ENCODE results near the gene PLSCR5. TPM values are rescaled to one million over a fixed set of nuclear protein-coding genes. Genes with fewer than 3 reads are reported as not detected.

The PLSCR5 gene
- total RNA-seq, 2 donors from 2014 or later, result not detected

DNA sequence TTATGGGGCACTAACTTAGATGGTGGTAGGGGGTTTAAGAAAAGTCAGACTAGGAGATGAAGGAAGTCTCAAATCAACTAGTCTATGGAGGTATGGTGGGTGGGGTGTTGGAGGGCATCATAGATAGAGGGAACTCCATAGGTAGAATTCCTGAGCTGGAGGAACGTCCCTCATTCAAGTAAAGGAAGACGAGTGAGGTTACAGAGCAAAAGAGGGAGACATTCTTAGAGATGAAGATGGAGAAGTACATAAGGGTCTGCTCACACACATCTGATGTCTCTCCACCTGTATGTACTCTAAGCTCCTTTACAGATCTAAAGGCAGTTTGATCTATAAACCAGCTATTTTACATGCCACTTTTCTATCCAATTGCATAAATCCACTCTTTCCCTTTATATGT, 62.2 kb downstream of the PLSCR5 start:
- intact Hi-C loops (cut with DNase I), result no loop called here

GRCh38 chr3:146542179-146542578, 63.0 kb downstream of the PLSCR5 start:
- TF ChIP-seq CTCF (IDR thresholded peaks at IDR 0.05), result no peak
- peak overlapping the region in 1 of 2 donors; percentile 35 for H3K9ac ChIP-seq (ENCODE audit: low read depth in 2 of 2, low read length in 2 of 2)
- no peaks in the 10 kb centered on the region for H3K36me3 ChIP-seq
- H3K27me3 ChIP-seq, result no peaks in the 10 kb centered on the region
- H3K4me1 ChIP-seq, result no peaks in the 10 kb centered on the region
- intact Hi-C loops (cut with DNase I), result no loop called here
- peak overlapping the region; percentile 66 for H3K4me3 ChIP-seq
- no peak for DNase-seq
- no peaks in the 10 kb centered on the region for H3K9me3 ChIP-seq
- H3K27ac ChIP-seq, result peak overlapping the region; percentile 98

More for the DNA sequence above, 62.2 kb downstream of the PLSCR5 start:
- TF ChIP-seq CTCF (IDR thresholded peaks at IDR 0.05), result no peak
- H3K36me3 ChIP-seq, result no peaks in the 10 kb centered on the region
- no peak for DNase-seq
- peak overlapping the region; percentile 98 for H3K27ac ChIP-seq
- H3K9me3 ChIP-seq, result no peaks in the 10 kb centered on the region
- no peaks in the 10 kb centered on the region for H3K27me3 ChIP-seq
- H3K4me3 ChIP-seq, result peak overlapping the region; percentile 66
- peak overlapping the region in 1 of 2 donors; percentile 89 for H3K9ac ChIP-seq (ENCODE audit: low read depth in 2 of 2, low read length in 2 of 2)
- no peaks in the 10 kb centered on the region for H3K4me1 ChIP-seq

DNA sequence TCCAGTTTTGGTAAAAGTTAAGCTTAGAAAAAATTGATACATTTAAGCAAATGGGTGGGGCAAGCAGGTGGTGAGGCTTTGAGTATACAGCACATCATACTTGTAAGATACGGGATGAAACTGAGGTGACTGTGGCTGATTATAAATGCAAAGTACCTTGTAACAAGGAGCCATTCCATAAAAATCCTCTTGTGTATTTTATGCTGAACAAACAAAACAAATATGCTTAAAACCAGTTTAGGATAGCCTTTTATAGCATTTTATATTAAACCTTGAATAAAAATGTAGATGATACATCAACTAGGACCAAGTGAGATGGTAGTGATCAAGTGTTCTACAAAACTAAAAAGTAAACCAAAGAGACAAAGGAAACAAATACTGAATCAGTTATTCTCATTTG, 64.2 kb downstream of the PLSCR5 start:
- intact Hi-C loops (cut with DNase I), result no loop called here
- DNase-seq, result no peak
- H3K9ac ChIP-seq (ENCODE audit: low read depth in 2 of 2, low read length in 2 of 2), result no peak overlapping the region
- H3K4me1 ChIP-seq, result no peaks in the 10 kb centered on the region
- no peaks in the 10 kb centered on the region for H3K36me3 ChIP-seq
- H3K4me3 ChIP-seq, result peak overlapping the region; percentile 66
- no peaks in the 10 kb centered on the region for H3K27me3 ChIP-seq
- H3K9me3 ChIP-seq, result no peaks in the 10 kb centered on the region
- peak overlapping the region; percentile 98 for H3K27ac ChIP-seq
- TF ChIP-seq CTCF (IDR thresholded peaks at IDR 0.05), result no peak

- Histone ChIP-seq H3K9me3 (no peaks in the 10 kb centered on the region), H3K4me3 (no peak overlapping the region), H3K9ac (ENCODE audit: low read depth in 2 of 2, low read length in 2 of 2) (no peak overlapping the region), H3K27me3 (no peaks in the 10 kb centered on the region), H3K36me3 (no peaks in the 10 kb centered on the region), H3K4me1 (no peaks in the 10 kb centered on the region), H3K27ac (peak overlapping the region; percentile 98)
- no peak for TF ChIP-seq CTCF (IDR thresholded peaks at IDR 0.05)
- DNase-seq, result no peak
- intact Hi-C loops (cut with DNase I), result no loop called here
Observed at GRCh38 chr3:146540236-146540635, 64.9 kb downstream of the PLSCR5 start.

DNA sequence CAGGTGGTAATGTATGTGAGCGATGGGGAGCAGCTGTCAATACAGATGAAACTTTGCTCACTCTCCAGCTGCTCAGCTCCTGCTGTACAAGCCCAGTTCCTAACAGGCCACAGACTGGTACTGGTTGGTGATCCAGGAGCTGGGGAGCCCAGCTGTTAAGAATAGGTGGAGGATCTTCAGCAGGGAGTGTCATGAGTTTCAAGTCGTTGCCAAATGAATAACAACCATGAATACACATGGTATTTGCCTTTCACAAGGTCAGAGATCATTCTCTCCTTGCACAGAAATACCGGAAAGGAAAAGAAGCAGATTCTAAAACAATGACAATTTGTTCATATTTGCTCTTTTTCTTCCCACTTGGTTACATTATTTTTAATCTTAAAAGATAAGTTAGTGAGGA, 65.8 kb downstream of the PLSCR5 start:
- peak overlapping the region; percentile 98 for H3K27ac ChIP-seq
- H3K4me1 ChIP-seq, result no peaks in the 10 kb centered on the region
- no peaks in the 10 kb centered on the region for H3K9me3 ChIP-seq
- no peaks in the 10 kb centered on the region for H3K36me3 ChIP-seq
- intact Hi-C loops (cut with DNase I), result no loop called here
- no peaks in the 10 kb centered on the region for H3K27me3 ChIP-seq
- no peak for TF ChIP-seq CTCF (IDR thresholded peaks at IDR 0.05)
- H3K9ac ChIP-seq (ENCODE audit: low read depth in 2 of 2, low read length in 2 of 2), result peak overlapping the region in 1 of 2 donors; percentile 13
- no peak for DNase-seq
- no peak overlapping the region for H3K4me3 ChIP-seq

Measured in colonic mucosa (tissue), 4 donors.